Activated CD4-positive, CD25-positive, alpha-beta regulatory T cell treated with anti-CD3 and anti-CD28 coated beads, Interleukin-2, amount 50 U/mL, for 16 hours (primary cell): Measurements from ENCODE around the gene ASTN2.

Experiments
- DNase-seq: peaks from one replicate; pipeline ENCODE4 v3.0.0-alpha.2; 2020; ENCODE audit warnings: low read depth, low spot score

Gene ASTN2

GRCh38 chr9:116525611-116526010, 889.2 kb downstream of the ASTN2 start:
- DNase-seq = no peak

DNA sequence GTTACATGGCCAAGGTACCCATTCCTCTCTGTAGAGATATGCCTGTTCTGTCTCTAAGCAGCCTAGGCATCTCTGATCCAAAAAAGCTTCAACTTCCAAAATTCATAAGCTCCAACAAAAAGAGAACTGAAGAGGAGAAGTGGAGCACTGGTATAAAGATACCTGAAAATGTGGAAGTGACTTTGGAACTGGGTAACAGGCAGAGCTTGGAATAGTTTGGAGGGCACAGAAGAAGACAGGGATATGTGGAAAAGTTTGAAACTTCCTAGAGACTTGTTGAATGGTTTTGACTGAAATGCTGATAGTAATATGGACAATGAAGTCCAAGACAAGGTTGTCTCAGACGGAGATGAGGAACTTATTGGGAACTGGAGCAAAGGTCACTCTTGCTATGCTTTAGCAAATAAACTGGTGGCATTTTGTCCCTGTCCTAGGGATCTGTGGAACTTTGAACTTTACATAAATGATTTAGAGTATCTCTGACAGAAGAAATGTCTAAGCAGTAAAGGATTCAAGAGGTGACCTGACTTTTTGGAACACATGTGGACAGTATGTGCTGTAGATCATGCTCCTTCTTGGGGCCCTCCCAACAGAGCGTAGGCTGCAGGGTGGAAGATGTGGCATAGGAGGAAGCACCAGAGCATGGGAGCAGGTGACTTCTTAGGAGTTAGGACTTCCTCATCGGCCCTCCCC, 889.9 kb downstream of the ASTN2 start:
- DNase-seq = no peak

GRCh38 chr9:116520218-116520617, 894.6 kb downstream of the ASTN2 start:
- DNase-seq = no peak

- no peak for DNase-seq
These were observed 898.4 kb downstream of the ASTN2 start for GRCh38 chr9:116516456-116516855.

- DNase-seq = no peak
These were observed 899.3 kb downstream of the ASTN2 start for GRCh38 chr9:116515541-116515940.

DNA sequence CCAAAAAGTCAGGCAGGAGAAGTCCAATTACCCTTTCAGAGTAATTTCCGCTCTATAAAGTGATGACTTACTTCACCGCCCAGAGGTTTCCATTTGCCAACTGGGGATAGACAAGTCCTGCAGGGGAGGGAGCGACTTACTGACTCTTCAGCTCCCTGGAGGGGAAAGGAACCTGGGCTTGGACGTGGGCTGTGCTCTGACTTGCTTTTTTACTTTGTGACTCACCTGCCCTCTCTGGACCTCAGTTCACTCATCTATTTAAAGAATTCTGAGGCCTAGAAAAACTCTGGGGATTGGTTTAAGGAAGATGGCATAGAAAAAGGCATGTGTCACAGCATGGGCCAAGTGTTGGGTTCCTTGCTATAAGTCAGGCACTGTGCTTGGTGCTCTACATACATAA, 908.2 kb downstream of the ASTN2 start:
- no peak for DNase-seq

DNA sequence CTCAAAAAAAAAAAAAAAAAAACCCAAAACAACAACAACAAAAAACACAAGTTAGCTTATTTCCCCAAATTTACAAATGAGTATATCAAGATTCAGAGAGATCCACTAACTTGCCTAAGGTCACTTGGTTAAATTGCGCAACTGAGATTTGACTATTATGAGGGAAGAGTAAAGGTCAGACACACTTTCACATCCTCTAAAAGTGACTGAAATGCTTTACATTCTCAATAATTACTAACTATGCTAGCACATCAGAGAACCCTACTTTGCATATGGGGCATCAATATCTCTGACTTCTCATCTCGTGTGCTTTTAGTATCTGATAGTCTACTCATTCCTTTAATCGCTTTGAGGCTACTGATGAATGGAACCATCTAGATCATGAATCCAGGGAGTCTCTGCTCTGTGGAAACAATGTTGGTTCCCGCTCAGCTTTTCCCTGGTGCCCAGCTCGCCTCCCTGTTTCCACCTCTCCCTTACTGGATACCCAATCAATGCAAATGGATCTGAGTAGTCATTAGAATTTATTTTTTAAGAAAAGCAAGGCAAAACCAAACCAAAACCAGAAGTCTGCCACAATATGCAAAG, 909.9 kb downstream of the ASTN2 start:
- no peak for DNase-seq

DNA sequence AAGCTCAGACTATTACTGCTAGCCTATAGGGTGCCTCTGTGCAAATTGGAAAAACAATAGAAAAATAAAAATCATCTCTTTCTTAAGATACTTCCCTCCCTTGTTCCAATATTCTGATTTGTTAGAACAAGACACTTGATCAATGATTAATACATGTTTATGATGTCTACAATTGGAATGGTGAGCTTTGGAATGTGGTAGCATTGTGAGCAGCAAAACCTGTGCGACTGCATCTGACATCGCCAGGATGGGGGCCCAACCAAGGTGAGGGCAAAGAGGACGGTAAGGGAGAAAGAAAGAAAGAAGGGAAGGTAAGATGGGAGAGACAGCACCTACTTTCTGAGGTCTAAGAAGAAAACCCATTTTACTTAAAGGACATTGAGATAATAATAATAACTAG, 910.8 kb downstream of the ASTN2 start:
- no peak for DNase-seq

DNA sequence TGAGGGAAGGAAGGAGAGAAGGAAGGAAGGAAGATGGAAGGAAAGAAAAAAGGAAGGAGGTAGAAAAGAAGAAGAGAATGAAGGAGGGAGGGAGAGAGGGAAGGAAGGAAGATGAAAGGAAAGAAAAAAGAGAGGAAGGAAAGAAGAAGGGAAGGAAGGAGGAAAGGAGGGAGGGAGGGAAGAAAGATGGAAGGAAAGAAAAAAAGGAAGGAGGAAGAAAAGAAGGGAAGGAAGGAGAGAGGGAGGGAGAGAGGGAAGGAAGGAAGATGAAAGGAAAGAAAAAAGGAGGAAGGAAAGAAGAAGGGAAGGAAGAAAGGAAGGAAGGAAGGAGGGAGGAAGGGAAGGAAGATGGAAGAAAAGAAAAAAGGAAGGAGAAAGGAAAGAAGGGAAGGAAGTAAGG, 912.1 kb downstream of the ASTN2 start:
- no peak for DNase-seq

- no peak for DNase-seq
These were observed 913.0 kb downstream of the ASTN2 start for GRCh38 chr9:116501871-116502270.

- DNase-seq = no peak
These were observed 914.6 kb downstream of the ASTN2 start for GRCh38 chr9:116499986-116500871.

DNA sequence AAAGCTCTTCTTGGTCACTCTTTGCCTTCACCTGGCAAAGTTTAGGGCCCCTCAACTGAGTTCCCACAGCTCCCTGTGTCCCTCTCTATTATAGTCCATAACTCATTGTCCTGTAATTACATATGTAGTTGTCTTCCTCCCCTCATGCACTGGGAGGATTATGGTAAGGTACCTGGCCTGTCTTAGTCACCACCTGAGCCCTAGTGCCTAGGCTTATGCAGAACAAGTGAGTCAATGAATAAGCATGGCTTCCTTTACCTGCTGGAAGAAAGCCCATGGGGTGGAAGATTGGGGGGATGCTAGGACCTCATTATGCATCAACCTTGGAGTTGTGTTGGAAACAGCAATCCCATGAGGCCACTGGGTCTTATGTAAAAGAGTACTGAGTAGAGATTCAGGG, 915.4 kb downstream of the ASTN2 start:
- no peak for DNase-seq

DNA sequence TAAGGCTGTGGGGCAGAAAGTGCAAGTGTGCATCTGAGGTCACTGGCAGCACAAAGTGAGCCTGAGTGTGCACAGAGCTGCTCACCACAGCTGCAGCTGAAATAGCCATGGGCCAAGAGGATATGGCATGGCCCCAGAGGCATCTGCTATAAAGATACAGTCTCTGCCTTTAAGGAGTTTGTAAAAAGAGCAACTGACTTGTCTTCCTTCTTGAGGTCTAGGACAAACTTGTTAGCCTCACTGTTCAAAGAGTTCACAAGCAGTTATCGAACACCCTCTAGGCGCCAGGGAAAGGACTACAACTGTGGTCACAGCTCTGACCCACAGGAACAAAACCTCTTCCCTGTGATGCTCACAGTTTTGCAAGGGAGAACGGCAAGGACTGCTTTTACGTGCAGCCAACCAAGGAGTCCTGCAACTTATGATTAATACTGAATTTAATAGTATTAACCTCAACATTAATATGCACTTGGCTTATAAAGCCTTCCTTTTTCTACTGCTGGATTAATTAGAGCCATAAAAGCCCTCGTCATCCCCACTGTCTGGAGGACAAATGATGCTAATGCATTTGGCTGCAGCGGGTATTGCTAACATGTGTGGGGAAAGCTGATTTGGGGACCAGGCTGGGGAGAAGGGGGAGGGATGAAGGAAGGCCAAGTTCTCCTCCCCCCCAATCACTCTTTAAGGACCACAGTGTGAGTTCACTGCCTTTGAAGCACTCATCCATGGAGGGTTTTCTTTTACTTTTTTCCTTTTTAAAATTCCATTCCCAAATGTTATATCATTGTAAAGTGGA, 917.6 kb downstream of the ASTN2 start:
- DNase-seq = no peak

GRCh38 chr9:116496167-116496566, 918.7 kb downstream of the ASTN2 start:
- no peak for DNase-seq

DNA sequence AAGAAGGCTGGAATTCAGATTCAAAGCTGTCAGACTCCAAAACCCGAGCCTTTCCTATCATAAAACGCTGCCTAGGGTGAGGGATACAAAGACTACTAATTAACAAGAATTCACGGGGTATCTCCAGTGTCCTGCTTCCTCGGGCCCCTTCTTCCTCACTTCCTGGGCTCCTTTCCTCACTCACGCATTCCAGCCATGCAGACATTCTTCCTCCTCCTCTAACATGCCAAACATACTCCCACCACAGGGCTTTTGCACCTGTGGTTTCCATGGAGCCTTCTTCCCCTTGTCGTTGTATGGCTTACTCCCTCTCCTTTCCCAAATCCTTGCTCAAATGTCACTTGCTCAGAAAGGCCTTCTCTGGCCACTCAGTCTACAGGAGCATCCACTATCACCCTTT, 919.1 kb downstream of the ASTN2 start:
- DNase-seq = no peak

GRCh38 chr9:116494815-116495634, 919.8 kb downstream of the ASTN2 start:
- DNase-seq = no peak

DNA sequence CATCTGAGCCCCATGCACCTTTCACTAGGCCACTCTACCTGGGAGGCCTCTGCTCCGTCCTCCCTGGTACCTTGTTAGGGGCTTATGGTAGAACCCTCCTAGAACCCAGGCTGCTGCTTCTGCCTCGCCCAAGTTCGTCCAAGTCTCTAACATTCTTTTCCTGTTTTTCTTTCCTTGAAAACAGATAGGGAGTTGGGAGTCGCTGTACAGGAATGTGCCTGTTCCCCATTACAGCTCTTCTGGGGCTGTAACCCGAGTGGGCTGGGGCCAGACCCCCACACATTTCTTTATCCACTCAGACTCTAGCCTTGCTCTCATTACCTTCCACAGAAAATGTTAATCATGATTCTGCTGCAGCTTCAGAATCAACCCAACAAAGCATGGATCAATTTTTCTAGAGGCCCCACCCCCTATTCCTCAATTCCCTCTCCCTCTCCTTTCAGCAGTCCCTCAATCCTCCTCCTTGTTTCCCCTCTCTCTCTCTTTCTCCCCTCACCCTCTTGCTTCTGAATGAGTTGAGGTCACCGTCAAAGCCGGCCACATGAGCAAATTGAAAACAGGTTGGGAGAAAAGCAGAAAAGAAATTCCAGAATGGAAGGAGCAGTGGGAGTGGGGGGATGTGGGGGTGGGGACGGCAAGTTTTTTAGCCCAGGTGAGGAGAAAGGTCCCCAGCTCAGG, 921.5 kb downstream of the ASTN2 start:
- DNase-seq = no peak

DNA sequence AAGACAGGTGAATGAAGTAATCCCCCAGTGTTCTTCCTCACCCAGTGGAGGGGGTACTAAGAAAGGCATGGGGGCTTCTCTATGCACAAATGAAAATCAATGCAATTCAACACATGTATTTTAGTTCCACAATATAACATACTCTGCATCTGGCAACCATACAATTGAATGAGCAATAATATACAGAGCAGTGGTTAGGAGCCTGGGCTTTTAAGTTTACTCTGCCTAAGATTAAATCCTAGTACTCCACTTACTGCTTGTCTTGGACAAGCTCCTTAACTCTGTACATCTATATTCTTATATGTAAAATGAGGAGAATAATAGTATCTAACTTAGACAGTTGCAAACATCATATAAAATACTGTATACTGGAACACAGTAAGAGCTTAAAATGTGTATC, 923.2 kb downstream of the ASTN2 start:
- DNase-seq = no peak

- no peak for DNase-seq
These were observed 923.6 kb downstream of the ASTN2 start for GRCh38 chr9:116491219-116491618.

DNA sequence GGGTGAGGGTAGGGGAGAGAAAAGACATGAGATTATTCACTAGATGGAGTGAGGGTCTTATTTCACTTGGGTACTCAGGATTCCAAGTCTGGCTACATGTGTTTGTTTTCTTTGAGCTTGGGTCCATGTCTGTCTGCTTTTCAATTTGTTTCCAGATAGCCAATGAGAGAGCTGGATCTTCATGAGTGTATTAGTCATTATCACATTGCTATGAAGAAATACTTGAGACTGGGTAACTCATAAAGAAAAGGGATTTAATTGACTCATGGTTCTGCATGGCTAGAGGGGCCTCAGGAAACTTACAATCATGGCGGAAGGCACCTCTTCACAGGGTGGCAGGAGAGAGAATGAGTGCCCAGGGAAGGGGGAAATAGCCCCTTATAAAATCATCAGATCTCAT, 924.5 kb downstream of the ASTN2 start:
- no peak for DNase-seq
